Suprapubic skin (tissue), 4 donors: Measurements from ENCODE around the gene IL17D.

Experiments
- EP300 ChIP-seq: sonication (generic); formaldehyde crosslinking; IDR thresholded peaks from one replicate; pipeline ENCODE4 v1.6.1; 2017; ENCODE audit warnings: antibody characterized with exemption
- POLR2A ChIP-seq, 2 donors: fragments of 450-650 bp; IDR thresholded peaks; one replicate each; pipeline ENCODE4 v1.6.1; 2017; ENCODE audit warnings: antibody characterized with exemption in 2 of 2, mild to moderate bottlenecking in 2 of 2, moderate library complexity in 2 of 2
- POLR2AphosphoS5 ChIP-seq, 3 donors: sonication (generic); formaldehyde crosslinking; IDR thresholded peaks; one replicate each; pipeline ENCODE4 v1.6.1; 2017; ENCODE audit warnings: antibody characterized with exemption in 3 of 3
- TF ChIP-seq, protein P1 (sequence below), 2 donors: fragments of 200-600 bp in 1 of 2; fragments of 450-650 bp in 1 of 2; sonication (generic) in 1 of 2; IDR thresholded peaks; one replicate each; pipeline ENCODE4 v1.5.1; 2016 to 2019; ENCODE audit warnings: antibody characterized with exemption in 2 of 2, mild to moderate bottlenecking in 1 of 2, moderate library complexity in 1 of 2

DNA sequence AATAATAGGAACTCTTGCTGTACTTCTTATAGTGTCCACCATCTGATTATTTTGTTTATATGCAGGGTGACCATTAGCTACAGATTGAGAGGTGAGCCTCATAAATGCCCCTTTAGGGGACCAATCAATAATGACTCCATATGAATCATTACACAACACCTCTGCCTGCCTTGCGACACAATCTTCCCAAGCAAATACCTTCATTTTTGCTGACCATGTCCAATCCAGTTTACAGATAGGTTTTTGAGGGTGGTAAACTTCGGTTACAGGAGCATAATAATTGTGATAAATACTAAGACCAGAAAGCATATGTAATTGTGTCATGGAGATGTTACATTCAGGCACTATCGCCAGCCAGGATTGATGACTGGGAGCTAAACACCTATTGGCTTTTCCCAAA is 23.6 kb upstream of the IL17D start:
- TF ChIP-seq, protein P1, sequence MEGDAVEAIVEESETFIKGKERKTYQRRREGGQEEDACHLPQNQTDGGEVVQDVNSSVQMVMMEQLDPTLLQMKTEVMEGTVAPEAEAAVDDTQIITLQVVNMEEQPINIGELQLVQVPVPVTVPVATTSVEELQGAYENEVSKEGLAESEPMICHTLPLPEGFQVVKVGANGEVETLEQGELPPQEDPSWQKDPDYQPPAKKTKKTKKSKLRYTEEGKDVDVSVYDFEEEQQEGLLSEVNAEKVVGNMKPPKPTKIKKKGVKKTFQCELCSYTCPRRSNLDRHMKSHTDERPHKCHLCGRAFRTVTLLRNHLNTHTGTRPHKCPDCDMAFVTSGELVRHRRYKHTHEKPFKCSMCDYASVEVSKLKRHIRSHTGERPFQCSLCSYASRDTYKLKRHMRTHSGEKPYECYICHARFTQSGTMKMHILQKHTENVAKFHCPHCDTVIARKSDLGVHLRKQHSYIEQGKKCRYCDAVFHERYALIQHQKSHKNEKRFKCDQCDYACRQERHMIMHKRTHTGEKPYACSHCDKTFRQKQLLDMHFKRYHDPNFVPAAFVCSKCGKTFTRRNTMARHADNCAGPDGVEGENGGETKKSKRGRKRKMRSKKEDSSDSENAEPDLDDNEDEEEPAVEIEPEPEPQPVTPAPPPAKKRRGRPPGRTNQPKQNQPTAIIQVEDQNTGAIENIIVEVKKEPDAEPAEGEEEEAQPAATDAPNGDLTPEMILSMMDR (IDR thresholded peaks at IDR 0.05), result no peak
- TF ChIP-seq POLR2A (IDR thresholded peaks at IDR 0.05) (no peak), POLR2AphosphoS5 (IDR thresholded peaks at IDR 0.05) (no peak), EP300 (no peak)
